ENCODE data around the gene USP26.
"Not testable (repeated sequence)": the region's sequence is repeated elsewhere in the genome, so short reads cannot be mapped to it uniquely, and the experiment has no call there.

Gene USP26

GRCh38 chrX:133018229-133018628 lies 78.7 kb downstream of the USP26 start:
- no peak for DNase-seq (ENCODE audit: low read depth, low spot score)

- no peak for DNase-seq (ENCODE audit: low read depth, low spot score)
These were observed 89.5 kb downstream of the USP26 start for GRCh38 chrX:133007458-133007857.

GRCh38 chrX:133005616-133006015 lies 91.3 kb downstream of the USP26 start:
- DNase-seq (ENCODE audit: low read depth, low spot score) = no peak

GRCh38 chrX:133005042-133005441 lies 91.9 kb downstream of the USP26 start:
- no peak for DNase-seq (ENCODE audit: low read depth, low spot score)

GRCh38 chrX:132999209-132999608 lies 97.7 kb downstream of the USP26 start:
- no peak for DNase-seq (ENCODE audit: low read depth, low spot score)

GRCh38 chrX:132990835-132991234 lies 106.1 kb downstream of the USP26 start:
- no peak for DNase-seq (ENCODE audit: low read depth, low spot score)

- DNase-seq (ENCODE audit: low read depth, low spot score) = no peak
These were observed 110.4 kb downstream of the USP26 start for GRCh38 chrX:132986556-132986955.

- no peak for DNase-seq (ENCODE audit: low read depth, low spot score)
These were observed 112.8 kb downstream of the USP26 start for GRCh38 chrX:132984058-132984650.

- DNase-seq (ENCODE audit: low read depth, low spot score) = no peak
These were observed 113.4 kb downstream of the USP26 start for GRCh38 chrX:132983496-132983895.

- DNase-seq (ENCODE audit: low read depth, low spot score) = not testable (repeated sequence)
These were observed 116.9 kb downstream of the USP26 start for GRCh38 chrX:132980035-132980434.

All from iPS DF 19.7 (cell line).